Esophagus squamous epithelium (tissue), 5 donors: ENCODE data around the gene ILK. TPM values are rescaled to one million over a fixed set of nuclear protein-coding genes. Genes with fewer than 3 reads are reported as not detected.

Experiments
- DNase-seq: peaks from one replicate; lab custom pipeline; 2025; lab: John Stamatoyannopoulos, UW
- H3K27ac ChIP-seq, 4 donors: fragments of 200-600 bp; sonication (generic); one replicate each; pipeline ENCODE4 v1.5.1; 2016 to 2019; ENCODE audit warnings: mild to moderate bottlenecking in 1 of 4
- H3K27me3 ChIP-seq, 4 donors: fragments of 200-600 bp; sonication (generic); 1 replicate in 3 of 4; 2 replicates in 1 of 4; pipeline versions ENCODE4 v1.5.1 to v1.6.0; 2017 to 2021; ENCODE audit warnings: antibody characterized with exemption in 1 of 4
- H3K36me3 ChIP-seq, 3 donors: fragments of 200-600 bp; sonication (generic); one replicate each; pipeline ENCODE4 v1.5.1; 2016 to 2019
- H3K4me1 ChIP-seq, 3 donors: fragments of 200-600 bp; sonication (generic); one replicate each; pipeline ENCODE4 v1.5.1; 2017 to 2019
- H3K4me3 ChIP-seq, 4 donors: fragments of 200-600 bp; sonication (generic); 1 replicate in 3 of 4; 2 replicates in 1 of 4; pipeline ENCODE4 v1.5.1; 2016 to 2019; ENCODE audit warnings: mild to moderate bottlenecking in 2 of 4, moderate library complexity in 1 of 4
- H3K9me3 ChIP-seq, 3 donors: fragments of 200-600 bp; sonication (generic); one replicate each; pipeline ENCODE4 v1.5.1; 2016 to 2019
- POLR2A ChIP-seq, 4 donors: fragments of 450-650 bp; IDR thresholded peaks; one replicate each; pipeline ENCODE4 v1.6.1; 2017; ENCODE audit warnings: antibody characterized with exemption in 4 of 4, mild to moderate bottlenecking in 4 of 4, moderate library complexity in 3 of 4
- WGBS, 2 donors: methylation state at CpG; one replicate each; pipeline ENCODE4 v1.1.5; 2018; 5-methylcytosine and 5-hydroxymethylcytosine counted together
- intact Hi-C: fragments of 100-400 bp; cut with DNase I; formaldehyde crosslinking; loops from one replicate; pipeline ENCODE4 v1.15.0; 2022
- total RNA-seq, 4 donors: library from RNA; depleted of rRNA; stranded (reverse); fragments of >200 nt; gene quantifications; one replicate each; pipeline ENCODE4 v1.1.0, GENCODE V29; 2016
- TF ChIP-seq, protein P1 (sequence below), 6 experiments: fragments of 450-650 bp in 4 of 6; fragments of 200-600 bp in 2 of 6; sonication (generic) in 2 of 6; IDR thresholded peaks; one replicate each; pipeline ENCODE4 v1.5.1; 2016 to 2019; ENCODE audit warnings: antibody characterized with exemption in 6 of 6, mild to moderate bottlenecking in 4 of 6, moderate library complexity in 4 of 6
- donor health status: DM: yes; HTN: yes; CAD: no.

ILK gene
- total RNA-seq, 4 donors from 2014 or later: 34.5 to 128 (median 49.5) TPM

DNA sequence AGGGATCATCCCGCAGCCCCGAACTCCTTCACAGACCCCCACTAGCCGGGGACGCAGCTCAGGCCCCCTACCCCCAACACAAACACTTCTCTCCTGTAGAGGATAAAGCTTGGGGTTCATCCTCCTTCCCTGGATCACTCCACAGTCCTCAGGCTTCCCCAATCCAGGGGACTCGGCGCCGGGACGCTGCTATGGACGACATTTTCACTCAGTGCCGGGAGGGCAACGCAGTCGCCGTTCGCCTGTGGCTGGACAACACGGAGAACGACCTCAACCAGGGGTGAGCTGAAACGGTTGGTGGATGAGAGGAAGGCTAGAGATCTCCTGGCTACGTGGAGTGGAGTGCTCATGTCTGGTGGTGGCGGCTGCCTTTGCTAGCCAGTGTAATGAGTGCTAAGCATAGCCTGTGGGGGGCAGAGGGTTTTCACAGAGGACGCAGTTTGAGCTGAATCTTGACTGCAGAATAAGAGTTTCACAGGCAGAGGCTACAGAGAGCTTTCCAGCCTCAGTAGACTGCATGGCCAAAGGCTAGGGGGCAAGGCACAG, 580 bp downstream of the ILK start:
- intact Hi-C loops: loop anchor here (5.0 kb wide), 1 partner anchor 78 kb away; the partner anchor contains the start of gene MRPL17
- TF ChIP-seq, protein P1, sequence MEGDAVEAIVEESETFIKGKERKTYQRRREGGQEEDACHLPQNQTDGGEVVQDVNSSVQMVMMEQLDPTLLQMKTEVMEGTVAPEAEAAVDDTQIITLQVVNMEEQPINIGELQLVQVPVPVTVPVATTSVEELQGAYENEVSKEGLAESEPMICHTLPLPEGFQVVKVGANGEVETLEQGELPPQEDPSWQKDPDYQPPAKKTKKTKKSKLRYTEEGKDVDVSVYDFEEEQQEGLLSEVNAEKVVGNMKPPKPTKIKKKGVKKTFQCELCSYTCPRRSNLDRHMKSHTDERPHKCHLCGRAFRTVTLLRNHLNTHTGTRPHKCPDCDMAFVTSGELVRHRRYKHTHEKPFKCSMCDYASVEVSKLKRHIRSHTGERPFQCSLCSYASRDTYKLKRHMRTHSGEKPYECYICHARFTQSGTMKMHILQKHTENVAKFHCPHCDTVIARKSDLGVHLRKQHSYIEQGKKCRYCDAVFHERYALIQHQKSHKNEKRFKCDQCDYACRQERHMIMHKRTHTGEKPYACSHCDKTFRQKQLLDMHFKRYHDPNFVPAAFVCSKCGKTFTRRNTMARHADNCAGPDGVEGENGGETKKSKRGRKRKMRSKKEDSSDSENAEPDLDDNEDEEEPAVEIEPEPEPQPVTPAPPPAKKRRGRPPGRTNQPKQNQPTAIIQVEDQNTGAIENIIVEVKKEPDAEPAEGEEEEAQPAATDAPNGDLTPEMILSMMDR (IDR thresholded peaks at IDR 0.05): peak in 1 of 6 experiments; percentile 10
- no peak for TF ChIP-seq POLR2A (IDR thresholded peaks at IDR 0.05)
- Histone ChIP-seq H3K4me1 (peaks cover 22 to 83% (median 57%) of the 10 kb centered on the region in 3 donors), H3K4me3 (peak overlapping the region; percentile 81 to 92 (median 86)), H3K27me3 (no peaks in the 10 kb centered on the region), H3K9me3 (no peaks in the 10 kb centered on the region), H3K36me3 (peaks cover 20 to 48% (median 34%) of the 10 kb centered on the region in 3 donors), H3K27ac (peak overlapping the region; percentile 90 to 99 (median 96))
- 0 to 1% methylated on average over 15 to 17 of the region's 20 CpGs for WGBS, 2 donors
- no peak for DNase-seq

DNA sequence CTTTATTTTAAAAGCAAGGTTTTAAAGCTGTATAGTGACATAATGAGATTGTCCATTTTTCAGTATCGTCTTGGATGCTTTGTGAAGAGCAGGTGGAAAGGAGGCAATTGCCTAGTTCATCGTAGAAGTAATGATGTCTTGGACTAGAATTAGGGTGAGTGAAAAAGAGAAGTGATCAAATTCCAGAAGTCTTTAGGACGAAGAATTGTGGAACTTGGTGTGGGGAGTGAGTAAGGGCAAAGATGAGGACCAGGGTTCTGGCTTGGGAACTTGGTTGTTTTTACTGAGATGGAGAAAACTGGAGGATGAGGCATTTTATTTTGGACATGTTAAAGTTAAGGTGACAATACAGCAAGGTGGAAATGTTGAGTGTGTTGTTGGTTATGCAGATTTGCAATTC, 1.2 kb downstream of the ILK start:
- intact Hi-C loops: loop anchor here (5.0 kb wide), 1 partner anchor 78 kb away; the partner anchor contains the start of gene MRPL17
- Histone ChIP-seq H3K36me3 (peaks cover 25 to 48% (median 37%) of the 10 kb centered on the region in 3 donors), H3K9me3 (no peaks in the 10 kb centered on the region), H3K27me3 (no peaks in the 10 kb centered on the region), H3K4me1 (peaks cover 22 to 89% (median 57%) of the 10 kb centered on the region in 3 donors), H3K4me3 (peak overlapping the region; percentile 81 to 92 (median 86)), H3K27ac (peak overlapping the region; percentile 90 to 99 (median 96))
- DNase-seq: no peak
- TF ChIP-seq, protein P1 (IDR thresholded peaks at IDR 0.05): no peak
- TF ChIP-seq POLR2A (IDR thresholded peaks at IDR 0.05): no peak
- WGBS, 2 donors: 31 to 37% methylated on average over 3 of the region's 3 CpGs

DNA sequence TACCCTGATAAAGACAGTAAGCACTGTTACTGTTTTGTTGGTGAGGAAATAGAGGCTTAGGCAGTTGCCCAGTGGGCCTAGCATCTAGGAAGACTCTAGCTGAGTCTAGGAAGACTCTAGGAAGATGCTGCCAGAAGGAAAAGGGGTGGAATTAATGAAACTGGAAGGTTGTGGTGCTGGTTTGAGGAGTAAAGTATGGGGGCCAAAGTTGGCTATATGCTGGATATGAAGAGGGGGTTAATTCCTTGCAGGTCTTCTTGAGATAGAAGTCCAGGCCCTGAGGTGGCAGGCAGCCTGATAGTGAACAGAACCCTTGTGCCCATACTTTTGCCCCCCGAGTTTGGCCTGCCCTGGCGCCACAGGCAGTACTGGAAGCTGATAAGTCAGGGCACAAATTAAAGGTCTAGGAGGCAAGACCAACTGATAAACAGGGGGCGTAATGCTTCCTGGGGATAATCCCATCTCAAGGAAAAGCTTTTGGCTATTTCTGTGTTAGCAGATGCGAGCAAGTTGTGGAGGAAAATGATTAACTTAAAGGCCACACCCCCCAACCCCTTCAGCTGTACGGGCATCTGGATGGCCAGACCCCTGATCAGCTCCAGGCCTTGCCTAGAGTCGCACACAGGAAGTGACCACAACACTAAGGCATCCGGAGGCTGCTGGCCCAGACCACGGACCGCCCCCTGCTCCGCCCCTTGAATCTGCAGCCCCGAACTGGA, 3.1 kb downstream of the ILK start:
- H3K4me3 ChIP-seq: peak overlapping the region in 3 of 4 donors; percentile 10 to 92 (median 88)
- peaks cover 27 to 89% (median 59%) of the 10 kb centered on the region in 3 donors for H3K4me1 ChIP-seq
- 6 to 18% methylated on average over 8 to 11 of the region's 11 CpGs for WGBS, 2 donors

DNA sequence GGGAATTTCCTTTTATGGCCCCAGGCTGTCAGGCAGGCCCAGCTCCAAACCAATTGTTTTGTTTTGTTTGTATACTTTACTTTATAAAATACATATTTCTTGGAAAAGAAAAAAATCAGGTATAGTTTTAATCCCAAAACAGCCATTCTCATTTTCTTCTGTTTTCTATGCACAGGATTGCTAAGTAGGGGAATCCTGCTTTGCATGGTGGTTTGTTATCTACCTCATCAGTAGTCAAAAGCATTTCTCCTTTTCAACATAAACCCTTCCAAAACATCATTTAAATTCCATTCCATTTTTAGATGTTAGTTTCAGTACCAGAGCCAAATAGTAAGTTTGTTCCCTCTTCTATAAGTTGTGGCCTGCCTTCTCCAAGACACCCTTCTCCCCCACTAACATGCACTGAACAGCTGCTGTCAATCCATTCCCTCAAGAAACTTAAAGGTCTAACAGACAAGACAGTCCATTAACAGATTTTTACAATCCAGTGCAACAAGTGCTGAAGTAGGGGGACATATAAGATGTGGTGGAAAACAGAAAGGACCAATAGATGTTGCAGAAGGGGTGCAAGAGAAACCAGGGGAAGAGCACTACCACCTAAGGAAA, 3.7 kb downstream of the ILK start:
- intact Hi-C loops: no loop called here
- peak overlapping the region in 2 of 4 donors; percentile 10 to 88 for H3K4me3 ChIP-seq
- no peak for DNase-seq
- no peak for TF ChIP-seq POLR2A (IDR thresholded peaks at IDR 0.05)
- TF ChIP-seq, protein P1 (IDR thresholded peaks at IDR 0.05): no peak
- H3K9me3 ChIP-seq: no peaks in the 10 kb centered on the region
- no peaks in the 10 kb centered on the region for H3K27me3 ChIP-seq
- H3K36me3 ChIP-seq: peaks cover 29 to 38% (median 29%) of the 10 kb centered on the region in 3 donors
- peak overlapping the region; percentile 90 to 99 (median 96) for H3K27ac ChIP-seq
- peaks cover 21 to 83% (median 53%) of the 10 kb centered on the region in 3 donors for H3K4me1 ChIP-seq

More for the DNA sequence above, 3.1 kb downstream of the ILK start:
- no peaks in the 10 kb centered on the region for H3K9me3 ChIP-seq
- no peaks in the 10 kb centered on the region for H3K27me3 ChIP-seq
- H3K27ac ChIP-seq: peak overlapping the region; percentile 90 to 99 (median 96)
- peaks cover 29 to 43% (median 29%) of the 10 kb centered on the region in 3 donors for H3K36me3 ChIP-seq
- TF ChIP-seq POLR2A (IDR thresholded peaks at IDR 0.05): peak in 2 of 4 donors; percentile 75 to 78
- TF ChIP-seq, protein P1 (IDR thresholded peaks at IDR 0.05): no peak
- intact Hi-C loops: no loop called here
- DNase-seq: no peak
